Measurements from ENCODE around the gene CANT1.
A peak's percentile ranks its signal among the peaks of the same experiment; 100 is the strongest.
"Not testable (repeated sequence)": the region's sequence is repeated elsewhere in the genome, so short reads cannot be mapped to it uniquely, and the experiment has no call there.

The CANT1 gene

DNA sequence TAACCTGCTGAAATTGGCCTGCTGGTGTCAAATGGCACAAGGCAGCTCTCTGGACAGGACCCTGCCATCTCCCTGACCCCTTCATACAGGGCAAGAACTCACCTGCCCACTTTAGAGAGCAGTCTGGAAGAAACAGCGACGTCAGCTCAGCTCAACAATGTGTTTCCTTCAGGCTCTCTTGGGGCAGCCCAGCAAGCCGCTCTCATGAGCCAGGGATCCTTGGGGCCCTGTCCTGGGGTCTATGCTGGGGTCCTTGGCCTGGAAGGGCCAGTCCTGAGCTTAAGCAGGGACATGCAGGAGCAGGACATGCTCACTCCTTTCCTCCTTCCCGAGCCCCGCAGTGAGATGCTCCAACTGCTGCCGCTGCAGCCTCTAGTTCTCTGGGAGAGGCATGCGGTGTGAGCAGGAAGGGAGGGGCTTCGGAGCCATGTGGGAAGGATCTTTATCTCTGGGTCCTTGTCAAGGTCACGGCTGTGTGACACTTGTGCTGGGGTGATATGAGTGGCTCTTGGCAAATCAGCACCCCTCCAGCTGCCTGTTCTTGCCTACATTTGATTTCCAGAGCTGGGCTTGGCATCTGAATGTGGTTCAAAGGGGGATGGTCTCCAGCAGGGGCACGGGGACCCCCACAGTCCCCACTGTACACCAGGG is 17.8 kb upstream of the CANT1 start:
- DNase-seq: no peak

DNA sequence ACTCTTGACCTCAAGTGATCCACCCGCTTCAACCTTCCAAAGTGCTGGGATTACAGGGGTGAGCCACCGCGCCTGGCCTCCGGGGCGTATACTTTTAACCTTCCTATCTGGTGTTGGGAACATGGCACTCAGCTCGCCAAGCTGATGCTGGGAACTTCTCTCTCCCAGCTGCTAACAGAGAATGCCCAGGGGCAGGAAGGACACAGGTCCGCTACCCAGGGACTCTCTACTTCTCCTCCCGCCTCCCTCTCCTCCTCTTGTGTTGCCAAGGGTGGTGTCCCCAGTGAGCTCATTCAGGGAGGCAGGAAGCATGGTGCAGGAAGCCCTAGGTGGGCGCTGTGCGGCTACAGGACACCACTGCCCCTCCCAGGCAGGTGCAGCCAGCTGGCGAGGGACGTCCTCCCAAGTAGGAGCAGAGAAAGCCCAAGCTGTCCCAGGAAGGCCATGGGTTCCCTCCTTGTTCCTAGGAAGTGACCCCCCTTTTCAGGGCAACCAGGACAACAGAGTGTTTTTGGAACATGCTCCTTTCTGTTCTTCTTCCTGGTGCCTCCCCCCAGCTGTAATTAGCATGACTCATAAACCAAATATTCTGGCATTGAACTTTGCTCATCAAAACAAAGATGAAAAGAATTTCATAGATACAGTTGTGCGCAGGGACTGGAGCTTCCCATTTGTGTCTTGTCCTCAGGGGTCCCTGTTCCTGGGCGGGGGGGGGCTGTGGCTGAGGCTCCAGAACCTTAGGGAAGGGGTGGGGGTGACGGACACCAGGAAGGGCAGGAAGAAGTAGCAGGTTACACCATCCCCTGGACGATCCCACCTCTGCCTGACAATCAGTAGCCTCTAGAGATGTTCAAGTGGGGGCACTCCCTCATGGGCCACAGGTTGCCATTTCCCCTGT is 17.1 kb upstream of the CANT1 start:
- no peak for DNase-seq

DNA sequence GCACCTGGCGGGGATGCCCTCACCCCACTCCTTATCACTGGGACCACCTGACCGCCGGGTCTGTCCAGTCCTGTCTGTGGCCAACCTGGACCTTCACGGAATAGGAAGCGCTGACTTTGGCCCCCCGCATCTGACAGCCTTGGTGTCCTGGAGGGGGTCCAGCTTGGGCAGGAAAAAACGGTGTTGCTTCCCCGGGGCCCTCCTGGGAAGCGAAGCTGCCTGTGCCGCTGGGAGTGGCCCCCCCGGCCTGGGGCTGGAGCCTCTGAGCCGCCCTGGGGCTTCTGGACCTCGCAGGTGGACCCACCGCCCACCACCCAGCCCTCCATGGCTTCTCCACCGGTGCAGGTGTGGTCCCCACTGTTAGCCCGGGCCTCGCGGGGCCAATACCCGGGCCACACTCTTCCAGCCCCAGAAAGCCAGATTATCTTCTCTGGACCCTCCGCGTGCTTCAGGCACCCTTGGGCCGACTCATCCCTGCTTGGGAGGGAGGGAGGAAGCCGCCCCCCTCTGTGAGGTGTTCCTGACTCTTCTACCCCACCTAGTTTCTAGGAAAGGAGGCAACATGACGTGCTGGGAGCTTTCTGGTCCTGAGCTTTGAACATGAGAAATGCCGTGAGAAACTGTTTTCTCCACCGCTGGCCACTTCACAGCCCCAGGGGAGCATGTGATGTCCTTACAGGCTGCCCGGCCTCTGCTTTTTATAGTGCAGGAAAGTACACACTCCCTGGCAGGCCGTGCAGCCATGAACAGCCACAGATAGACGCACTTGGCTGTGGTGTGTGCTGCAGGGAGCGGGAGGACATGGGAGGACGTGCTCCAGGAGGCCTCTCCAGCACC is 15.6 kb upstream of the CANT1 start:
- no peak for DNase-seq

DNA sequence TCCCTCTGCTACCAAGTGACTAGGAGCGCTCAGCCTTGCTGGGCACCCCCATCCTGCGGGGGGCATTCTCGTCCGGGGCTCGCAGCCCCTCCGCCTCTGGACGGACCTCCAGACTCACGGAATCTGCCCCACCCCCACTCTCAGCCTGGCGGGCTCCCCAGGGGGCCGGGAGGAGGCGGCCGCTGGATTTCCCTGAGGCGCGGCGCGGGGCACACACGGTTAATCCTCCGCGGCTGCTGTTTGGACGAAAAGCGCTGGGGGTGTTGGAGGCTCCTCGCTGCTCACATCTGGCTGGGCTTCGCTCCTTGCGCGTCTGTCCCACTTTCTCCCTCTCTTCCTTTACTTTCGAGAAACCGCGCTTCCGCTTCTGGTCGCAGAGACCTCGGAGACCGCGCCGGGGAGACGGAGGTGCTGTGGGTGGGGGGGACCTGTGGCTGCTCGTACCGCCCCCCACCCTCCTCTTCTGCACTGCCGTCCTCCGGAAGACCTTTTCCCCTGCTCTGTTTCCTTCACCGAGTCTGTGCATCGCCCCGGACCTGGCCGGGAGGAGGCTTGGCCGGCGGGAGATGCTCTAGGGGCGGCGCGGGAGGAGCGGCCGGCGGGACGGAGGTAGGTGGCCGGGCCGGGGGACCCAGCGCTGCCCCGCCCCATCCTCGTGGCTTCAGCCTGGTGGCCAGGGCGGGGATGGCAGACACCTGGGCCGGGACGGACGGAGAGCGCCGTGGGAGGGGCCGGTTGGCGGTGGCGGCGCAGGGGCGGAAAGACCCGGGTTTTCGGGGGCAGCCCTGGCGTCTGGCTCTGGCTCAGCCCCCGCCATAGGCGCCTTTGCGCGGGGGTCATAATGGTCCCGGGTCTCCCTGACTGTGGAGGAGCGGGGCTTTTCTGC is 14.6 kb upstream of the CANT1 start, which contains the start of gene C1QTNF1:
Gene C1QTNF1 (plus strand): TSS at position 284 of the 886 bp plus-strand sequence. CDS start 19,800 bp downstream, outside the sequence.
- DNase-seq: no peak

DNA sequence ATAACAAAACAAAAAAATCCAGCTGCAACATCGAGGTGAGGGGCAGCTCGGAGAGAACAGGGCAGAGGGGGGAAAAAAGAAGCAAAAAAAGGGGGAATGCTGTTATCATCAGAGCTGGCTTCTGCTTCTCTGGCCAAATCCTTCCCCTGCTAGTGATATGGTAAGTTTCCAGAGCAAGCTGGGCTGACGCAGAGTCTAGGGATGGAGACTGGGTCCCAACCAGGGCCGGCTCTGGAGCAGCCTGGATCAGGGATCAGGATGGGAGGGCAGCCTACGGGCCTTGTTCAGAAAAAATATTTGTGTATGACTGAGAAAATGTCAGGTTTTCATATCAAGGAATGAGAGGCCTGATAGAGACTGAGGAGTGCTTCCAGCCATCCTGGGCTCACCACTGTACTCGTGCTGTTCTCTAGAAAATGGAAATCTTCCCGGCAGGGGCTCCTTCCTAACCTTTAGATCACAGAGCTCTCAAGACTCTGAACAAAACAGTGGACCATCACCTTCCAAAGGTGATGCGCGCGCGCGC is 13.7 kb upstream of the CANT1 start:
- no peak for DNase-seq

DNA sequence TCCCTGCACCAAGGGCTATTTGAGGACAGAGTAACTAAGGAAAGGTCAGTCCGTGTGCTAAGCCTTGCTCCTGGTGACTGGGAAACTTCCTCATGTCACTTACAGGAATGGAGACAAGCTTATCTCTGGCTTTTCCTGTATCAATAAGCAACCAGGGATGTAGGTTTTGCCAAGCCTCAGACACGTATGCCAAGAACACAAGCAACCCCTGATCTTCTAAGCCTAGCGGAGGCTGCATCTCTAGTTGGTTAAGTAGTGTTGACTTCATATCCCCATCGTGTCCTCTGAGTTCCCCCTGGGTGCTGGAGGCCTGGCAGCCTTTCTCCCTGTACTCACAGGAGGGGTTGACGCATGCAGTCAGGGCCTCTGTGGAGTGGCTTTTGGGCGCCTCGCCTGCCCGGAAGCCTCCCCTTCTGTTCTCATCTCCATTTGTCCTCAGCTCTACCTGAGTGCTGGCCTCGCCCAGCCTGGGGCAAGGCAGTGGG is 13.0 kb upstream of the CANT1 start:
- DNase-seq: no peak

DNA sequence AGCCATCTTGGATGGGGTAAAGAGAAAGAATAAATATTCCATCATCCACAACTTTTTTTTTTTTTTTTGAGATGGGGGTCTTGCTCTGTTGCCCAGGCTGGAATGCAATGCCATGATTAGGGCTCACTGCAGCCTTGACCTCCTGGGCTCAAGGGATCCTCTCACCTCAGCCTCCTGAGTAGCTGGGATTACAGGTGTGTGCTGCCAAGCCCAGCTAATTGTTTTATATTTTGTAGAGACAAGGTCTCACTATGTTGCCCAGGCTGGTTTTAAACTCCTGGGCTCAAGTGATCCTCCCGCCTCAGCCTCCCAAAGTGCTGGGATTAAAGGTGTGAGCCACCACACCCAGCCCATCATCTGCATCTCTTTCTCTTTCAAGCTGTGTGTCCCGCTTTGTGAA is 12.4 kb upstream of the CANT1 start:
- not testable (repeated sequence) for DNase-seq

DNA sequence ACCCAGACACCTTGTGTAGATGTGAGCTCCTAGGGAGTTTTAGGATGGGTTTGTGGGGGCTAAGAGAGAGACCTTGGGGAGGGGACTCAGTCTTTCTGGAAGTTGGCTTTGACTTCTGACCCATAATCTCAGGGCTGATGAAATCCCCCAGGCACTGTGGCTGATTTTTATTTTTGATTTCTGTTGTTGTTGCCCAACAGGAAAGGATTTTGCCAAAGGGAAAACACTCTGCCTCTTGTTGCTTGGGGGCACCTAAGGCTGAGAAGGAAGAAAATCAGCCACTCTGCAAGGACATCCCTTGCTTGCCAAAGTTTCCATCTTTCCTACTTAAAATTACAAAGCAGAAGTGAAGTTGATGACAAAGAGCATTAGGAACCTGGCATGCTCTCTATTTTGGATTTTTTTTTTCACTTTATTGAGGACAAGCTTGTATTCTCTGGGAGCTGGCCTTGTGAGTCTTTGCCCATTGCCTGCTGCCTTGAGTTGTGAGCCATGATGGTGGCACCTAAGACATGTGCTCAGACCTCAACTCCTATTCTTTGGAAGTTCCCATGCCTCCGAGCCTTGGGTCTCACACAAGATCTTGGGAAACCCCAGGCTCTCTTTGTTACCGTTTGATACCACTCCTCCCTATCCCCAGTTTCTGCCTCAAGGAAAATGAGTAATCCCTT is 11.2 kb upstream of the CANT1 start:
- no peak for DNase-seq

DNA sequence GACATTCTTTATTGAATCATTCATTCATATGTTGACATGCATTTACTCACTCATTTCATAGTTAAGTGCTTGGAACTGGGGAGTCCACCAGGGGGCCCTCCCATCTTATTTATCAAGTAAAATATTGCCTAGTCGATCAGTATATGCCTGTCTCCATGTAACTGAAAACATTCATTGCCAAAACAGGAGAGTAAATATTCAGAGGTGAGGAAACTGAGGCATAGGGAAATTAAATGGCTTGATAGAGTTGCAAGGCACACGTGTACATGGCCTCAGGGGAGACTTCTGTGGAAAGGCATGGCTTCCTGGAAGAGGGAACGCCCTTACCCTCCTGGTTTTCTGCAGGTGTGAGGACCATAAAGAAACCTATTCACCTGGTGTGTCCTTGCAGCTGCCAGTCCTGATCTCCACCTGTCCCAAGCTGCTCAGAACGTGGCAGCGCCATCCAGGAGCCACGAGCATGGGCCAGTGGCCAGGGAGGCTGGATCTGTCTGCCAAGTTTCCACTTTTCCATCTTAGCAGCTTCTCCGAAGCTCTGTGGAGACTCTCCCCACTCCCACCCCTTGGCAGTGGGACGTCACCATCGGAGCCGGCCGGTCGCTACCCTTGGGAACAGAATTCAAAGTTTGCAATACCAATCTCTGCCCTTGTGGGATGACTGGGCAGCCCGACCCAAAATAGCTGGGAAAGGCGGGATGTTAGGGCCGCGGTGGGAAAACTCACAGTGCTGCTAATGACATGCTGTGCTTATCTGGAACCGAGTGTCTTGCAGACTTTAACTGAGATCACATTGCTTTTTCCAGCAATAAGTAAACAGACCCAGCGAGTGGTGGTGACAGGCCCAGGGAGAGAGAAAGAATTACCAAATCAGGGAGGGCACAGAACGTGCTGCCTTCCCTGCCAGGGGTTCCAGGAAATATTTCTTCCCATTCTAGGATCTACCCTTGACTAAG is 10.3 kb upstream of the CANT1 start:
- peak in 1 of 2 donors; percentile 25 for DNase-seq

DNA sequence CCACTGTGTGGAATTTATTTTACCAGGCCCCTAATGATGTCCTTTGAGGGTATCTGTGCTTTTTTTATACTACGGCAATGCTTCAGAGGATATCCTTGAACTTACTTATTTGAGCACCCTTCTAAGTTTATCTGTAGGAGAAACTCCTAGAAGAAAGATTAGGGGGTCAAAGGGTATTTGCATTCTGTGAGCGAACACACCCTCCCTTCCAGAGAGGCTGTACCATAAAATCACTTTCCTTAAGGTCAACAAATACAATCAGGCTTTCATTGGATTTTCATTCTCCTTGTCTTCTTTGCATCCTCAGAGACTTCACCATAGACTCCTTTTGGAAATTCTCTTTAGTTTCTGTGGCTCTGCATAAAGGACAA is 9.7 kb upstream of the CANT1 start:
- DNase-seq: no peak

DNA sequence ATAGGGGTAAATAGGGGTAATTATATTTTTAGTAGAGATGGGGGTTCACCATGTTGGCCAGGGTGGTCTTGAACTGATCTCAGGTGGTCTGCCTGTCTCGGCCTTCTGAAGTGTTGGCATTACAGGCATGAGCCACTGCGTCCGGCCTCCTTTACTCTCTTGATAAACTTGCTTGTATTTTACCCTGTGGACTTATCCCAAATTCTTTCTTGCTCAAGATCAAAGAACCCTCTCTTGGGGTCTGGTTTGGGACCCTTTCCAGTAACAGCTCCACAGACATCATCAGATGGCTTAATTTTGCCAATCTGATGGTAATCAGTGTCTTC is 8.8 kb upstream of the CANT1 start:
- DNase-seq: no peak

DNA sequence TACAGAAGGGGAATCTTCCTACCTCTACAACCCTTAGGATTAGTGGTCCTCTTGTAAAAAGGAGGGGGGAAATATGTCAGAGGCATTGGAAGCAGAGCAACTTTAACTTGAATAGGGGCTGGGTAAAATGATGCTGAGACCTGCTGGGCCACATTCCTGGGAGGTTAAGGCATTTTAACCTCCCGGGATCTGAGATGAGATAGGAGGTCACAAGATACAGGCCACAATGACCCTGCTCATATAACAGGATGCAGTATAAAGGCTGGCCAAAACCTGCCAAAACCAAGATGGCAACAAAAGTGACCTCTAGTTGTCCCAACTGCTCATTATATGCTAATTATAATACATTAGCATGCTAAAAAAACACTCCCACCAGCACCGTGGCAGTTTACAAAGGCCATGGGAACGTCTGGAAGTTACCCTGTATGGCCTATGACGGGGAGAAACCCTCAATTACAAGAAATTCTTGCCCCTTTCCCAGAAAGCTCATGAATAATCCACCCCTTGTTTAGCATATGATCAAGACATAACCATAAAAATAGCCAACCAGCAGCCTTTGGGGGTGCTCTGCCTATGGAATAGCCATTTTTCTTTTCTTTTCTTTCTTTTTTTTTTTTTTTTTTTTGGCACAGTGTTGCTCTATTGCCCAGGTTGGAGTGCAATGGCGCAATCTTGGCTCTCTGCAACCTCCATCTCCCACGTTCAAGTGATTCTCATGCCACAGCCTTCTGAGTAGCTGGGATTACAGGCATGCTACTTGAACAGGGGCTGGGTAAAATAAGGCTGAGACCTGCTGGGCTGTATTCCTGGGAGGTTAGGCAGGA is 8.2 kb upstream of the CANT1 start:
- no peak for DNase-seq

DNA sequence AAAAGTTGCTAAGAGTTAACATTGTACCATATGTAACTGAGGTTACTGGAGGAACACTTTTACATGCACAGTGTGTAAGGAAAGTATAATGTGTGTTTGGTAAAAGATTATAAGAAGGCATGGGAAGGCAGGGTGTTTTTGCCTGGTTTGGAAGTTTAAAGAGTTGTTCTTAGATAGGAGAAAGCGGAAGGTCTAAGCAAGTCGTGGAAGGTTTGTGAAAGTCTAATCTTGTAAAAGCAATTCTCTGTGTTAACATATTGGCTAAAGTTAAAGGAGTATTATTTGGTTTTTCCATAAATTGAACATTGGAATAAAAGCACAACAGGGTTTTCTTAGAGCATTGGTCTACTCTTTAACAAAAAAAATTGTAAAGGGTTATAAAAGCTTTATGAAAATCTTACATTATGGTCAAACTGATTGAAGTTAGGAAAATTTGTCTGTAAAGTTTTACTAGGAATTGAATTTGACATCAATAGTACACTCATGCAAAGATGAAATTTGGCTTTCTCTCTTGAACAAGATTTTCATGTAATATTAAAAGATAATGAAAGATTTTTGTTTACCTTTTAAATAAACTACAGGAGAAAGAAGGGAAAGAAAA is 4.7 kb upstream of the CANT1 start:
- DNase-seq: no peak

DNA sequence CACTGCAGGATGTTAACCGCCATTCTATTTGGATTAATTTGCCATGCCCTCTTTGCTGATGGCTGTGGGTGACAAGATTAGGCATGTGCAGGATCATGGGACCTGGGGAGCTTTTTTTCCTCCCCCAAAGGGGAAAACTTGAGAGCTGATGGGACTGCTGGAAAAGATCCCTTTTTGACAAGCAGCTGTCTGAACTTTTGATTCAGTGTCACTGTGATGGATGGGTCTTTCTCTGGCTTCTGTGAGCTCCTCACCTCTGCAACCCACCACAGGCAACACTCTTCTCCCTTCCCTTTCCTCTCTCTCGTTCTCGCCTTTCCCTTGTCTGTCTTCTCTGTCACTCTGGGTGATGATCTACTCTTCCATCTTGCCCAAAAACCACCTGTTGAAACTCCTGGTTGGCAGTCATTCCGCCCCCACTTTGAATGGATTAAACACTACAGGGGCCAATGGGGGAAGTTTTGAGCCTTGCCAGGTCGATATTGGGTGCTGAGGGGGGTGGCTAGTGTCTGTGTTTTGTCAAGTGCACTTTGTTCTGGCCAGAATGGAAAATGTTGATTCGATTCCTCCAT is 3.1 kb upstream of the CANT1 start:
- no peak for DNase-seq

DNA sequence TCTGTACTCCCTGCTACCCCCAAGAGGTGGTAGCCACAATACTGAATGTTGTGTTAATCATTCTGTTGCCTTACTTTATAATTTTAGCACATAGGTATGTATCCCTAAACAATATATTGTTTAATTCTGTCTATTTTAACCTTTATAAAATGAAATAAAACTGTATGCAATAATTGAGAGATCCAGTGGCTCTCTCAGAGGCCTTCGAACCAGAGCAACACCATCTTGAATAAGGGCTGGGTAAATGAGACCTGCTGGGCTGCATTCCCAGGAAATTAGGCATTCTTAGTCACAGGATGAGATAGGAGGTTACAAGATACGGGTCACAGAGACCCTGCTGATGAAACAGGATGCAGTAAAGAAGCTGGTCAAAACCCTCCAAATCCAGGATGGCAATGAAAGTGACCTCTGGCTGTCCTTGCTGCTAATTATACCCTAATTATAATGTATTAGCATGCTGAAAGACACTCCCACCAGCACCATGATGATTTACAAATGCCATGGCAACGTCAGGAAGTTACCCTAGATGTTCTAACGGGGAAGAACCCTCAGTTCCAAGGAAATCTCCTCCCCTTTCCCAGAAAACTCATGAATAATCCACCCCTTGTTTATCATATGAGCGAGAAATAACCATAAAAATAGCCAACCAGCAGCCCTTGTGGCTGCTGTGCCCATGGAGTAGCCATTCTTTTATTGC is 2.0 kb upstream of the CANT1 start:
- no peak for DNase-seq

DNA sequence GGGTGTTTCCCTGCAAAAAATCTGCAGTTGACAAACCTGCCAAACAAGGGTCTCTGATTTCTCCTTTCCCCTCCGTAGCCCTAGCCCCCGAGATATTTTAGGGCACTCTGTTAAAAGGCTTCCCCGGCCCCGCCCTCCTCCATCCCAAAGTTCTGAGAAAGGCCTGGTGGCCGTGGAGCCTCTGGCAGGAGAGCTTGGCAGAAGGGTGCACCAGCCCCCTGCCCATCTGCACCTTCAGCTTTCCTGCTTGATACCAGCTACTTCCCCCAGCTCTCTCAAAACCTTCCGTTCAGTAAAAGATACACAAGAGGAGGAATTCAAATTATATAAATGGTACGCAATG is 711 bp upstream of the CANT1 start:
- no peak for DNase-seq

DNA sequence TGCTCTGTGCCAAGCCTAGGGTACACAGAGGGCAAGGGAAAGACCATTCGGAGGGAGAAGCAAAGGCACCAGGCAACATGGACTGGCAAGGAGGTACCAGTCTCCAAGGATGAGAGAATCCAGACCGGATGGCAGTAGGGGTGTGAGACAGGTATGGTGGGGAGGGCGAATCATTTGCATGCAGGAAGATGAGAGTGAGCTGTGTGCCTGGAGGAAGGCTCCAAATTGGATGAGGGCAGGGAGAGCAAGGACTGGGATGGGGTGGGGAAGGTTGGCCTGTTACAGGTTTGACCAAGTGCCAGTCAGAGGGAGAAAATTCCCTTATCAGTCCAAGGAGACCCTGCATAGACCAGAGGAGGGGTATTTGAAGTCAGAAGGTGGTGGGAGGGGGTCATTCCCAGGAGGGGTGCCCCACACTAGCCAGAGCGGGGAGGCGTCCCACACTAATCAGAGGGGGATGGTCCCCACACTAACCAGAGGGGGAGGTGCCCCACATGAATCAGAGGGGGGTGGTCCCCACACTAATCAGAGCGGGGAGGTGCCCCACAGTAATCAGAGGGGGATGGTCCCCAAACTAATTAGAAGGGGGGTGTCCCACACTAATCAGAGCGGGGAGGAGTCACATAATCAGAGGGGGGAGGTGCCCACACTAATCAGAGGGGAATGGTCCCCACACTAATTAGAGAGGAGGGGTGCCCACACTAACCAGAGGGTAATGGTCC is 737 bp downstream of the CANT1 start:
- DNase-seq: no peak

All from hippocampal formation (tissue), 2 donors.